AG04450 (cell line): ENCODE results near the gene IQCK. TPM values are rescaled to one million over a fixed set of nuclear protein-coding genes. Genes with fewer than 3 reads are reported as not detected.

Source experiments
- CTCF ChIA-PET: fragments of 300-600, 350-600 bp; formaldehyde crosslinking; extraction: SDS; loops from one replicate; lab custom pipeline; 2022; ENCODE audit warnings: antibody characterized with exemption, inconsistent platforms; lab: Charles Lee
- POLR2A ChIA-PET: fragments of 350-600 bp; formaldehyde crosslinking; extraction: SDS; loops from one replicate; lab custom pipeline; 2021; ENCODE audit warnings: antibody characterized with exemption, inconsistent platforms; lab: Yijun Ruan, JAX
- DNase-seq: peaks from one replicate; pipeline ENCODE4 v3.0.0-alpha.2; 2011; ENCODE audit warnings: low read depth, low spot score
- H3K27ac ChIP-seq: one replicate; pipeline ENCODE4 v1.5.1; 2012; ENCODE audit warnings: low read depth, low read length, control low read depth
- H3K27me3 ChIP-seq: one replicate; pipeline ENCODE4 v1.6.0; 2012; ENCODE audit warnings: low read length; ENCODE audit not compliant: control insufficient read depth, insufficient read depth
- H3K4me3 ChIP-seq: 2 replicates; pipeline ENCODE4 v1.5.1; 2011; ENCODE audit warnings: mild to moderate bottlenecking, low read depth, low read length, control low read depth
- H3K9me3 ChIP-seq: 2 replicates; pipeline ENCODE4 v1.5.1; 2012; ENCODE audit warnings: low read length; ENCODE audit not compliant: control insufficient read depth, insufficient read depth
- CTCF ChIP-seq: IDR thresholded peaks from 2 replicates; pipeline ENCODE4 v1.5.1; 2011; ENCODE audit warnings: low read depth, low read length, control low read depth, inconsistent platforms
- polyA plus RNA-seq: library from polyadenylated mRNA; depleted of rRNA; stranded (reverse); fragments of >200 nt; gene quantifications from 2 replicates; pipeline ENCODE4 v1.2.3, GENCODE V29; 2011

IQCK gene
- polyA plus RNA-seq, 1 experiment = 18.0 TPM

GRCh38 chr16:19861133-19861532 is 143.1 kb downstream of the IQCK start:
- no peak for TF ChIP-seq CTCF
- POLR2A ChIA-PET = no interaction called here
- H3K27ac ChIP-seq = no peak overlapping the region
- H3K4me3 ChIP-seq = no peak overlapping the region
- H3K9me3 ChIP-seq = no peaks in the 10 kb centered on the region
- no peaks in the 10 kb centered on the region for H3K27me3 ChIP-seq
- DNase-seq = no peak
- CTCF ChIA-PET = interaction anchor here (0.9 kb wide), 1 partner anchor 303 kb away, joined by 5 read pairs; no protein-coding TSS in a partner anchor

GRCh38 chr16:19861811-19862327 is 143.8 kb downstream of the IQCK start:
- DNase-seq = no peak
- TF ChIP-seq CTCF = no peak
- ChIA-PET POLR2A (no interaction called here), CTCF (interaction anchor here (0.9 kb wide), 2 partner anchors 260 to 303 kb away, joined by 3 to 5 read pairs; no protein-coding TSS in a partner anchor)
- Histone ChIP-seq H3K27ac (no peak overlapping the region), H3K27me3 (no peaks in the 10 kb centered on the region), H3K4me3 (no peak overlapping the region), H3K9me3 (no peaks in the 10 kb centered on the region)

GRCh38 chr16:19863990-19864389 is 145.9 kb downstream of the IQCK start:
- no peak for DNase-seq
- H3K27ac ChIP-seq = no peak overlapping the region
- no peaks in the 10 kb centered on the region for H3K27me3 ChIP-seq
- CTCF ChIA-PET = interaction anchor here (0.6 to 0.8 kb wide), 2 partner anchors 11 to 262 kb away, joined by 3 to 5 read pairs; no protein-coding TSS in a partner anchor
- H3K4me3 ChIP-seq = no peak overlapping the region
- no peaks in the 10 kb centered on the region for H3K9me3 ChIP-seq
- TF ChIP-seq CTCF = no peak
- POLR2A ChIA-PET = no interaction called here

GRCh38 chr16:19864566-19864965 is 146.5 kb downstream of the IQCK start:
- H3K4me3 ChIP-seq = no peak overlapping the region
- H3K27ac ChIP-seq = no peak overlapping the region
- POLR2A ChIA-PET = interaction anchor here (0.7 kb wide), 1 partner anchor 53 kb away, joined by 3 read pairs; no protein-coding TSS in a partner anchor
- DNase-seq = no peak
- CTCF ChIA-PET = interaction anchor here (0.8 kb wide), 1 partner anchor 263 kb away, joined by 5 read pairs; no protein-coding TSS in a partner anchor
- no peaks in the 10 kb centered on the region for H3K9me3 ChIP-seq
- no peaks in the 10 kb centered on the region for H3K27me3 ChIP-seq
- TF ChIP-seq CTCF = no peak

- no peak for TF ChIP-seq CTCF
- Histone ChIP-seq H3K9me3 (no peaks in the 10 kb centered on the region; the same call in 1 of the 2 replicates), H3K4me3 (no peak overlapping the region), H3K27ac (no peak overlapping the region), H3K27me3 (no peaks in the 10 kb centered on the region)
- ChIA-PET CTCF (interaction anchor here (0.7 kb wide), 1 partner anchor 30 kb away, joined by 4 read pairs; no protein-coding TSS in a partner anchor), POLR2A (no interaction called here)
- no peak for DNase-seq
Measured at GRCh38 chr16:19868421-19868820, 150.3 kb downstream of the IQCK start.
